ENCODE results near the gene PCNT. TPM values are rescaled to one million over a fixed set of nuclear protein-coding genes. Genes with fewer than 3 reads are reported as not detected.

Gene PCNT
- total and polyA plus RNA-seq, 9 of the 15 experiments (the other 6 are each of a cell fraction or from before 2014, with no cell fraction given): 9.1 to 53.5 (median 31.3) TPM

GRCh38 chr21:46311568-46311967 is 12.4 kb upstream of the PCNT start (continued):
- TF ChIP-seq RFX5 (IDR thresholded peaks at IDR 0.05; ENCODE audit: low read depth, low read length) (no peak), E4F1 (CRISPR knock-in tag; IDR thresholded peaks at IDR 0.05; ENCODE audit: borderline replicate concordance) (no peak), ELK1 (CRISPR knock-in tag; IDR thresholded peaks at IDR 0.05) (no peak), KDM2B (CRISPR knock-in tag; IDR thresholded peaks at IDR 0.05) (no peak), MTA3 (IDR thresholded peaks at IDR 0.05; ENCODE audit: borderline replicate concordance) (no peak), SNIP1 (IDR thresholded peaks at IDR 0.05; ENCODE audit: low read depth) (no peak), SREBF1 (IDR thresholded peaks at IDR 0.05; ENCODE audit: borderline replicate concordance, low read depth, low read length) (no peak), USF2 (CRISPR knock-in tag; IDR thresholded peaks at IDR 0.05) (no peak), DLX4 (CRISPR knock-in tag; IDR thresholded peaks at IDR 0.05) (no peak)
